ENCODE data around the gene POLE4.

POLE4 gene

GRCh38 chr2:74939919-74940812, 18.3 kb upstream of the POLE4 start:
- in situ Hi-C loops (cut with MboI; ENCODE audit: low sequenced_read_pairs) = no loop called here

- in situ Hi-C loops (cut with MboI; ENCODE audit: low sequenced_read_pairs) = no loop called here
These were observed 17.2 kb upstream of the POLE4 start for GRCh38 chr2:74941284-74941683.

- in situ Hi-C loops (cut with MboI; ENCODE audit: low sequenced_read_pairs) = no loop called here
These were observed 16.2 kb upstream of the POLE4 start for GRCh38 chr2:74942263-74942662.

GRCh38 chr2:74944987-74945787, 13.3 kb upstream of the POLE4 start:
- in situ Hi-C loops (cut with MboI; ENCODE audit: low sequenced_read_pairs) = no loop called here

- in situ Hi-C loops (cut with MboI; ENCODE audit: low sequenced_read_pairs) = no loop called here
These were observed 12.6 kb upstream of the POLE4 start for GRCh38 chr2:74945788-74946331.

- in situ Hi-C loops (cut with MboI; ENCODE audit: low sequenced_read_pairs) = no loop called here
These were observed 10.7 kb upstream of the POLE4 start for GRCh38 chr2:74947703-74948102.

GRCh38 chr2:74948779-74949178, 9.7 kb upstream of the POLE4 start:
- in situ Hi-C loops (cut with MboI; ENCODE audit: low sequenced_read_pairs) = no loop called here

- in situ Hi-C loops (cut with MboI; ENCODE audit: low sequenced_read_pairs) = no loop called here
These were observed 7.2 kb upstream of the POLE4 start for GRCh38 chr2:74951211-74951754.

- in situ Hi-C loops (cut with MboI; ENCODE audit: low sequenced_read_pairs) = no loop called here
These were observed 5.9 kb upstream of the POLE4 start for GRCh38 chr2:74952575-74952974.

GRCh38 chr2:74953796-74954499, 4.5 kb upstream of the POLE4 start:
- in situ Hi-C loops (cut with MboI; ENCODE audit: low sequenced_read_pairs) = no loop called here

GRCh38 chr2:74954500-74954874, 4.0 kb upstream of the POLE4 start:
- in situ Hi-C loops (cut with MboI; ENCODE audit: low sequenced_read_pairs) = no loop called here

- in situ Hi-C loops (cut with MboI; ENCODE audit: low sequenced_read_pairs) = no loop called here
These were observed 563 bp upstream of the POLE4 start for GRCh38 chr2:74957886-74958273.

GRCh38 chr2:74959106-74959751, 786 bp downstream of the POLE4 start:
- in situ Hi-C loops (cut with MboI; ENCODE audit: low sequenced_read_pairs) = no loop called here

GRCh38 chr2:74966887-74967286, 8.4 kb downstream of the POLE4 start:
- in situ Hi-C loops (cut with MboI; ENCODE audit: low sequenced_read_pairs) = no loop called here

GRCh38 chr2:74975016-74975415, 16.6 kb downstream of the POLE4 start:
- in situ Hi-C loops (cut with MboI; ENCODE audit: low sequenced_read_pairs) = no loop called here

GRCh38 chr2:74979844-74980243, 21.4 kb downstream of the POLE4 start:
- in situ Hi-C loops (cut with MboI; ENCODE audit: low sequenced_read_pairs) = no loop called here

GRCh38 chr2:74982577-74982976, 24.1 kb downstream of the POLE4 start:
- in situ Hi-C loops (cut with MboI; ENCODE audit: low sequenced_read_pairs) = no loop called here

GRCh38 chr2:74983631-74984392, 25.4 kb downstream of the POLE4 start:
- in situ Hi-C loops (cut with MboI; ENCODE audit: low sequenced_read_pairs) = no loop called here

GRCh38 chr2:74984947-74985637, 26.6 kb downstream of the POLE4 start:
- in situ Hi-C loops (cut with MboI; ENCODE audit: low sequenced_read_pairs) = no loop called here
